SHP77 treated with DMSO at 0.1 percent for 48 hours (cell line): ENCODE measurements around the gene SPECC1.
"Not testable (repeated sequence)": the region's sequence is repeated elsewhere in the genome, so short reads cannot be mapped to it uniquely, and the experiment has no call there.

Source experiments
- DNase-seq: peaks from one replicate; lab custom pipeline; 2025; lab: John Stamatoyannopoulos, UW

SPECC1 gene

DNA sequence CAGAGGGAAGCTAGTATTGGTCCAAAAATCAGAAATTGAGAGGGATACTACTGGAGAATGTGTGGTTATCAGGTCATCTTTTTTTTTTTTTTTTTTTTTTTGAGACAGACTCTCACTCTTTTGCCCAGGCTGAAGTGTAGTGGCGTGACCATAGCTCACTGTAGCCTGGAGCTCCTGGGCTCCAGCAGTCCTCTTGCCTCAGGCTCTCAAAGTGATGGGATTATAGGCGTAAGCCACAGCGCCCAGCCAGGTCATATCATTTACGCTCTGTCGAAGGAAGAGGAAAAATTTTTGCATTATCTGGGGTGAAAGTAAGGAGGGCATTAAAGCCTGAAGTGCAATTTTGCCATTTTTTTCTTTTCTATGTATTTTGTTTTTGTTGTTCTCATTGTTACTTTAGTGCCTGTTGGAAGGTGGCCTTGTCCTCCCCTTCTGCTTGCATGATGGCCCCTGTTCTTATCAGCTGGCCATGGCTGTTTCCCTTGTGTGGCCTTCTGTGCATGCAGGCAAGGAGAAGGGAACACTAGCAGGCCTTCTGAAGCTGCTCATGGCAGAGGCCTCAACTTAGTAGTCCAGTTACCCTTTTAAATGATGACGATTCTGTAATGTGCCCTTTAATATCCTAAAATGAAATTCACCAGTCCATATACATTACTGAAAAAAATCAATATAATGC is 118.3 kb downstream of the SPECC1 start:
- no peak for DNase-seq

DNA sequence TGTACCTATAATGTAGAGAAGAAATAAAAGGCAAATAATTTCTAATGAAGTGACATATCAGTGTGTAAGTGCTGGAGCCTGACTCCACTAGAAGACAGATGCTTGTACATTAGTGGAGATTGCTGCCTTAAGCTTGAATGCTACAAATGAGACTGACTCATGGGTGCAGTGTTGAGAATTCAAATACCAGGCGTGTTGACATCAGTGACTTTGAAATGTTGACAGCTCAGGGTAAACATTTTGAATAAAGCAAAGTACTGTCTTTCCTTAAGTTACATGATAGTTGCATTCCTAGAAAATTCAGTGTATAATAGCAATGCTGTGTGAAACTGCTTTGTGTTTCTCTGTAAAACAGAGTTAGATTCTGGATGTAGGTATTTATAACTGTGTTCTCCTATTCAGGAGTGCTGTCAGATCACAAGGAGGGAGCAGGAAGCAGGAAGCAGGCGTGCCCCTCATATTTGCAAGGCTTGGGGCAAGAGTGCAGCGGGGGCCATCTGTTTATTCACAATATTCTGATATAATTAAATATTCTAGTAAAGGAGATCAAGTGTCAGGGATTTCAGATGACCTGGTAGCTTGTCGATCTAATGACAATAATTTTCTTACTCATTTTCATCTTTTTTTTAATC is 119.0 kb downstream of the SPECC1 start:
- DNase-seq, result no peak

DNA sequence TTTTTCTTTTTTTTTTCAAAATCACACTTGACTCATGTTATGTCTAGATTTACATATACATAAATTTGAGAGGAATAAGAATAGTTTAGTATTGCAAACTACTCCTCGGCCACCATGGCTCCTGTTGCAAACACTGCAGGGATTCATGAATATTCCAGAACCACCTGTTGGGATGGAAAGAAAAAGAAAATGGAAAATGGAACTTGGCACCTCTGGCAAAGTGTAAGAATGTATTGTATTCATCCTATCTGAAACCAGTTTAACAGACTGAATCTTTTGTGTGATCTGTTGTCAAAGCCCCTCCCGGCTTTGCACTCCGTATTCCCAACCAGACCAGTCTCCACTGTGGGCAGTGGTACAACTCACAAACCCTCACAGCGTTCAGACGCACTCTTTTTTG is 124.4 kb downstream of the SPECC1 start:
- DNase-seq, result no peak

DNA sequence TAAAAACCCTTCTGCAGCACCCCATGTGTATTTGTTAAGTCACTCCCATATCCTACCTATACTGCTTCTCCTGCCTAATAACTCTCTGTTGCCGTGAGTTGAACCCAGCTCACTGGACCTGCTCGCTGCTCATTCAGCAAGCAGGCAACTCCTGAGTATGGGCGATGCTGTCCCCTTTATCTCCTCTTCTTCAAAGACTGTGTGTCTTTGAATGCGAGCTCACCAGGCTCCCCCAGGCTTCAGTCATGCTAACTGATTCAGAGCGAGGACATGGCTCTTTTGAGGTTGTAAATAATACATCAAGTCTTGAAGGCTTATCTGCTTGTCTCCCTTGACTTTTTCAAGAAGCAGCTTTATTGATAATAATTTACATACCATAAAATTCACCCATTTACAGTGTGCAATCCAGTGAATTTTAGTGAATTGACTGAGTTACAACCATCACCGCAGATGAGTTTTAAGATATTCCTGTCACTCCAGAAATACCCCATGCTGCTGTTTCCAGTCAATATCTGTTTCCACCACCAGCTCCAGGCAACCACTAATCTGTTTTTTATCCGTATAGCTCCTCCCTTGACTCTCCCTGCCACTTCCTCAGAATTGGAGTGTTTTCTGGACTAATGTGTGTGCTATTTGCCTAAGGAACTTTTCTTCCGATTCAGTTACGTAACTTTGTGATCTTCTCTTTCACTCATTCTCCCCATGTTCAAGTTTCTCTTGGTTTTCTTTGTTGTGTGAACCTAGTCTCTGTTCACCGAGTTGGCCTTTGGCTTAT is 132.2 kb downstream of the SPECC1 start:
- DNase-seq, result no peak

DNA sequence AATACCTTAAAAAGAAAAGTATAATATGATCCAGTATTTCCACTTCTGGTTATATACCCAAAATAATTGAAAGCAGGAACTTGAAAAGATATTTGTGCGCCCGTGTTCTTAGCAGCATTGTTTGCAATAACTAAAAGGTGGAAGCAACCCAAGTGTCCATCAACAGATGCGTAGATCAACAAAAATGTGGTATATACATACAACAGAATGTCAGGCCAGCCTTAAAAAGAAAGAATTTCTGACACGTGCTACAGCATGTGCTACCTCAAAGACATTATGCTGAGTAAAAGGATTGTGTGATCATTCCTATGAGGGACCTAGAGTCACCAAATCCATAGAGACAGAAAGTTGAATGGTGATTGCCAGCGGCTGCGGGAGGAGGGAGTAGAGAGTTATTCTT is 133.1 kb downstream of the SPECC1 start:
- no peak for DNase-seq

DNA sequence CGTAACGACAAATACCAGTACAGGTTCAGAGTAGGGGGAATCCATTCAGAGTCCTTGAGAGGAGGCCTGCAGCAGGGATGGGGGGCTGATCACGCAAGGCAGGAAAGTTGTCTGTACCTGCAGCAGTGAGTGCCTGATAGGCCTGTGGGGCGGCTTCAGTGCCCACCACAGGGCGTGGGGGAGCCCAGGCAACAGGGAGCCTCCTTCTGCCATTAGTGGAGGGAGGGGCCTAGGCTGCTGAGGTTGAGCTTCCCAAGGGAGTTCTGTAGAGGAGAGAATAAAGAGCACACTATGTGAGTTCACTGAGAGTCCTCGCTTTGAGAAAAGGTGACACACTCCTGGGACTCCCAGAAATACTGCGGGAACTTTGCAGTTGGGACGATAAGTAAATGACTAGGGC is 134.6 kb downstream of the SPECC1 start:
- DNase-seq, result no peak

DNA sequence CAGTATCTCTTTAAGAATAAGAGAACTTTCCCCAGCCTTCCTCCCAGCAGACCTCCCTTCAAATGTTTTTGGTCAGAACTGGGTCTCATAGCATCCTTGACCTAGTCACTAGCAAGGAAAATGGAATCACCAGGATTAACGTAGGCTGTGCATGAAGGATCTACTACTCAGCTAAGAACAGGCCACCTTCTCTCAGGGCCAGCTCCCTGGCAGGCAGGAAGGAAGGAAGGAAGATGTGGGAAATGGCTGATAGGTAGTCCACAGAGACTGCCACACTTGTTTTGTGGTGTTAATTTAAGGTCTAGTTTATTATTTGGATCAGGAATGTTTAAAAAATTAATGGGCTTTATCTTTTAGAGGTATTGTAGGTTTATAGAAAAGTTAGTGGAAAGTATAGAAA is 136.4 kb downstream of the SPECC1 start:
- no peak for DNase-seq

DNA sequence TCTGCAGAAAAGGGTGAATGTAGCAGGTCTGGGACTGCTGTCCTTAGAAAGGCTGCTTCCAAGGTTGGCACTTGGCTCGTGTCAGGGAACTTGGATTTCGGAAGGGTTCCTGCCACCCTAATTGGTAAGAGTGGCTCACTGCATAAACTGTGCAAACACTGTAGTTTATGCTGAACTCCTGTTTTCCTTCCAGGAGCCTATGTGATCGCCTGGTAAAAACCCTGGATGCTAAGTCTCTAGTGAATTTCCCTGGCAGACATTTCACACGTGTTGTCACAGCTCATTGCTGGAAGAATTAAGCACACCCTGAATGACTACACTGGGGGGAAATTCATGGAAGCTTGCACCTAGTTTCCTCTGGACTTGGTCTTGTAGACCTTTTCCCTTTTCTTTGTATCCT is 140.1 kb downstream of the SPECC1 start:
- DNase-seq, result no peak

DNA sequence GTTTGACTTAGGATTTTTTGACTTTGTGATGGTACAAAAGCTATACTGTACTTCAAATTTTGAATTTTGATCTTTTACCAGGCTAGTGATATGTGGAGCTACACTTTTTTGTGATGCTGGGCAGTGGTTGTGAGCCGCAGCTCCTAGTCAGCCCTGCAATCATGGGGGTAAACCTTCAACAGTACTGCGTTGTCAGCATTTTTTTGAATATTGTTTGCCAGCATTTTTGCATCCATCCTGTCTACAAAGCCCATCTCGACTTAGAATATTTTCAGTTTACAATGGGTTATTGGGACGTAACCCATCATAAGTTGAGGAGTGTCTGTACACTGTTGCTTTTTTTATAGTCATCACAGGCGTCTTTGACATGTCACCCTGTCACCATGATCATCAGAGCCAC is 142.0 kb downstream of the SPECC1 start:
- DNase-seq, result no peak

DNA sequence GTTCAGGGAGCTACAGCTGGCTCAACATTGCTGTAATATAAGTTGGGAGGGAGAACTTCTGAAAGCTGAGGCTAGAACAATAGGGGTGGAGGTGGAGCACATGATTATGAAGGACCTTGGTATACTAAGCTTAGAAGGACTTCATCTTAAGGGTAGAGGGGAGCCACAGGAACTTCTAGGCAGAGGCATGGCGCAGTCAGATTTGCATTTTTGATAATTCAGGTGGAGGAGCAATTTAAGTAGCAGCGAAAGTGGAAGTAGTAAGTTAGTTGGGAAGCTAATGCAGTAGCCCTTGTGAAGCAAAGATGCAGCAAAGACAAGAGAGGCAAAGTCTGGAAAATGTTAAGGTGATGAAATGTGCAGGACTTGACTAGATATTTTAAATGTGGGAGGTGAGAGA is 144.1 kb downstream of the SPECC1 start:
- DNase-seq, result no peak

DNA sequence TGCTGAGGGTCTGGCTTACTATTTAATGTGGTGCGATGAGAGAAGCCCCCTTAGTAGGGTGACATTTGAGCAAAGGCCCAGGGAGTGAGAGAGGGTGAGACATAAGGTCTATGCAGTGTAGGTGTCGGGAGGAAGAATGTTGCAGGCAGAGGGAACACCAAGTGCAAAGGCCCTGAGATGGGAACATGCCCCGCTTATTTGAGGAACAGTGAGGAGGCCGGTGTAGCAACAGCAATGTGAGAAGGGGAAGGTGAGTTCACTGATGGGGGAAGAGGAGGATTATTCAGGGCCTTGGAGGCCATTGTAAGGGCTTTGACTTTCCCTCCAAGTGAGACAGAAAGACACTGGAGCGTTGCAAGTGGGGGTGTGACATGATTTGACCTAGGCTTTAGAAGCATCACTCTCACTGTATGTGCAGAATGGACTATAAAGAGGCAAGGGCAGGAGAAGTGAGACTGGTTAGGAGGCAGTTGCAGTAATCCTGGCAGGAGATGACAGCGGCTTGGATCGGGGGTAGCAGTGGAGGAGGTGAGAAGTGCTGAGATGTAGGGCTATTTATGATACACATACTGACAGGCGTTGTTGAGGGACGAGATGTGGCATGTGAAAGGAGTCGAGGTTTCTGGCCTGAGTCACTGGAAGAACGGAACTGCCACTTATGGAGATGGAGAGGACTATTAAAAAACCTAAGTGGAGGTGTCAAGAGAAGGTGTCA is 145.3 kb downstream of the SPECC1 start:
- no peak for DNase-seq

DNA sequence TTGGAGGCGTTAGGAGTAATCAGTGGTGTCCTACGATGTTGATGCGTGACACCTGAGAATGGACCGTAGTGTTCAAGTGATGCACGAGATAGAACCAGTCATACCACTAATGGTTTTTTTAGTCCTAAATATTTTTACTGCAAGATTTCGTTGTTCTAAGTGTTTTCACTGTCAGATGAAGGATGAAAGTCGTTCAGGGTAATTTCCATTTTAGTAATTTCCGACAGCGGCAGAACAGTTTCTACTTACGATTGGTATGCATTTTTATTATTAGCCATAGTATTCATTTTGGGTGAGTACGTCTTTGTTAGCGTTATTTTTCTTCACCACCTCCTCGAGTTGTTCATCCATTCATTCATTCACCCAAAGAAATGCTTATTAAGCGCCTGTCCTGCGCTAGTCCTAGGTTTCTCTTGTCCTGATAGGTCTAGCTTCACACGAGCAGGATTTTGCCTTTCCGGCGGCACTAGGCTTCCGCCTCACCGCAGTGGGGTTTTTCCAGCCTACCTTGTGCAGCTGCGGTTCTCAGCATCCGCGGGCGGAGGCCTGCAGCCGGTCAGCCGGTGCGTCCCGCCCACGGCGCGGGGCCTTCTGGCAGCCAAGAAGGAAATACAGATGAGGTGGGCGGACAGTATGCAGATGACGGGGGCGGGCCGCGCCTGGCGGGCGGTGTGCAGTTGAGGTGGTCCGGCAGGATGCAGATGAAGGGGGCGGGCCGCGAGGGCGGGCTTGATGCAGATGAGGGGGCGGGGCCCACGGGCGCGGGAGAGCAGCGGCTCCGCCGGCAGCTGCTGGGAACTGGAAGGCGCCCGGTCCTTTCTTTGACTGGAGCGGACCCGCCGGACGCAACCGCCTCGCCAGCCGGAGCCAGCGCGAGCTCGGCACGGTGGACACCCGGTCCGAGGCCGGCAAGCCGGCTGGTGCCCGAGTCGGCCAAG is 146.4 kb downstream of the SPECC1 start:
- peak; percentile 99 for DNase-seq

DNA sequence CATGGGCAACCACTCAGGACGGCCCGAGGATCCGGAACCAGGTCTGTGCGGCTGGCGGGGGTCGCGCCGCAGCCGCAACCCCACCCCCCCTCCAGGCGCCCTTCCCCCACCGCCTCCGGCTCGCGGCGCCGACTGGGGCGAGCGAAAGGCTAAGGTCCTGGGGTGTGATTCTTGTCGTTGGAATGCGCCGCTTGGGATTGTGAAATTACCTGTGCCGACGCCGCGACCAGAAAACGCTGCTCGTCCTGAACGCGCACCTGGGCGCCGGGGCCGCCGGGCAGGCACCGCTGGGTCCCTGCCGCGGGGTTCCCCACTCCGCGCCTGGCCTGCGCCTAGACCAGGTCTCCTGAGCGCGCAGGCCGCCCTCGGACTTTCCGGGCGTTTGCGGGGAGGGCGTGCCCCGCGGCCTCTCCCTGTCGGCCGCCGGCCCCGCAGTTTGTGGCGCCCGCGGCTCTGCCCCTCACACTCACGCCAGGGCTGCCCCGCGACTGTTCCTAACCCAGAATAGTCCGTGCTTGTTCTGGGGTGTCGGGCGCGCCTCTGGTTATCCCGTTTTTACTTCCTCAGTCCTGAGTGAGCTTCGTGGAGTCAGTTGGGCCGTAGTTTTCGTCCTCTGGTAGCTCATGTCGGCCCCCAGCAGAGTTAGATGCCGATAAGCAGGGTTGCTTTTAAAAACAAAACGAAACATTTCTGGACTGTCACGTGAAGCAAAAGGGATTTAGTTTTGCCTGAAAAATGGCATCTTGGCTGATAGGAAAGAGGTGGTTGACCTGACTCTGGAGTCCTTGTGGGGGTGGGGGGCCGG is 147.2 kb downstream of the SPECC1 start:
- DNase-seq, result peak; percentile 17

DNA sequence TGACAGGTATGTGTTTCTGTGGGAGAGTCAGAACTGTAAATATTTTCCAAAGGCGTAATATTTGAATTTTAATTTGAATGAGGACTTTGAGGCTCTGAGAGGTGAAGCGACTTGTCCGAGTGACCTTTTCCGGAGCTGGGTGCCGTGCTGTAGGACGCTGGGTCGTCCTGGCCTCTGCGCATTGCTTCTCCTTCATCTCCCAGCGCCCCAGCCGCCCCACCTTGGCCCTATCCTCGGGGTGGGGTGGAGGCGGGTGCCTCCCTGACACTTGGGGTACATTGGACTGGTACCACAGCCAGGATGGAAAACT is 147.8 kb downstream of the SPECC1 start:
- DNase-seq, result no peak

DNA sequence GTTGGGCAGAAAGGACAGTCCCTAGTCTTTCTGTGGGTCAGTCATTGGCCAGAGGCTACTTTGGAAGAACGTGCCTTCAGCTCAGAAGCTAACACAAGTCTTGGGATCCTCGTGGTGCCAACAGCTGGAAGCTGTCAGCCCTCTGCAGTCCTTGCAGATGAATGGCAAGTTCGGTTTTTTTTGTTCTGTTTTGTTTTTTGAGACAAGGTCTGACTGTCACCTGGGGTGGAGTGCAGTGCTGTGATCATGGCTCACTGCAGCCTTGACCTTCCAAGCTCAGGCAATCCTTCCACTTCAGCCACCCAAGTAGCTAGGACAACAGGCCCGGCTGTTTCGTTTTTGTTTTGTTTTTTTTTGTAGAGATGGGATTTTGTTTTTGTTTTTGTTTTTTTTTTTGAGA is 149.4 kb downstream of the SPECC1 start:
- DNase-seq, result no peak

DNA sequence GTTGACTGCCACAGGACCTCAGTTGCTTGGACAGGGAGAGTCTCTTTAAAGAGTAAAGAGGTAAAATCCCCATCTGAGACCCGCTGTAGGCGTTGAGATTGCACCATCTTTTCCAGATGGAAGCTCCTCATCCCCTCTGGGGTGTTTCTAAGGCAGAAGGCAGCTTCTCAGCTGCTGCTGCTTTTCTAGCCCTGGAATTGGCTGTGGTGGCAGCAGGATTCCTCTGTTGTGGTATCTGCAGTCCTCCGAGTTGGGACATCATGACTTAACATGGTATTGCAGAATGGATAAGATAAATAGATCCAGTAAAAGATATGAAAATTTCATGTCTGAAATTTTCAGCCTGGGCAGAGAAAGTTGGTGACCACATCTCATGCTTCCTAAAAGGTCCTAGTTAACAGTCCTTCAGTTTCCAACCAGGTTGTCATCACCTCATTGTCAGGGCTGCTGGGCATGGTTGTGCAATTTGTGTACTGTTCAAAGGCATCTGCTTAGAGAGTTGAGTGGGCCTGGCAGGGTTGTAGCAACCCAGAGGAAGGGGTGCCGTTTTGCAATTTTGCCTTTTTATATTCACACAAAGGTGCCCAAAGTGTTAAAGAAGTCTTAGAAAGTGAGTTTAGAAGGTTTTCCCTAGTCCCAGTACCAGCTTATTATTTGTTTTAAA is 150.4 kb downstream of the SPECC1 start:
- no peak for DNase-seq

DNA sequence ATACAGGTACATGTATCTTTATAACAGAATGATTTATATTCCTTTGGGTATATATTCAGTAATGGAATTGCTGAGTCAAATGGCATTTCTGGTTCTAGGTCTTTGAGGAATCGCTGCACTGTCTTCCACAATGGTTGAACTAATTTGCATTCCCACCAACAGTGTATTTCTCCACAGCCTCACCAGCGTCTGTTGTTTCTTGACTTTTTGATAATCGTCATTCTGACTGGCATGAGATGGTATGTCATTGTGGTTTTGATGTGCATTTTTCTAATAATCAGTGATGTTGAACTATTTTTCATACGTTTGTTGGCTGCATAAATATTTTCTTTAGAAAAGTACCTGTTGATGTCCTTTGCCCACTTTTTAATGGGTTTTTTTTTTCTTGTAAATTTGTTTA is 156.4 kb downstream of the SPECC1 start:
- DNase-seq, result not testable (repeated sequence)

DNA sequence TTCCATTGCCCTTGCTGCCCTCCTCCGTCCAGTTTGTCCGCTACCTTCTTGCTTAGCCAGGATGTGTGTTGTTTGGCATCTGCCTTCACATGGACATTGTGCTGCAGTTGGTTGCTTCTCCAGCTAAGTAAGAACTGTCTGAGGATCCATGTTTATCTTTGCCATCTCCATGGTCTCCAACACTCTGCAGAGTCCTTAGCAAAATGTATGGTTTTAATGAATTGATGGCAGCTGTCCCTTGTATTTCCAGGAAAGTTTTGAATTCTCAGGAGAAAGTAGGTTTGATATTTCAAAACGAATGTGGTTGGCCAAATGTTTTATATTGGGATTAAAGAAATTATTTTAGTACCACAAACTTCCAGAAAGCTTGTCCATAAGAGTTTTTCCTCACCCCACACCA is 160.9 kb downstream of the SPECC1 start:
- no peak for DNase-seq

DNA sequence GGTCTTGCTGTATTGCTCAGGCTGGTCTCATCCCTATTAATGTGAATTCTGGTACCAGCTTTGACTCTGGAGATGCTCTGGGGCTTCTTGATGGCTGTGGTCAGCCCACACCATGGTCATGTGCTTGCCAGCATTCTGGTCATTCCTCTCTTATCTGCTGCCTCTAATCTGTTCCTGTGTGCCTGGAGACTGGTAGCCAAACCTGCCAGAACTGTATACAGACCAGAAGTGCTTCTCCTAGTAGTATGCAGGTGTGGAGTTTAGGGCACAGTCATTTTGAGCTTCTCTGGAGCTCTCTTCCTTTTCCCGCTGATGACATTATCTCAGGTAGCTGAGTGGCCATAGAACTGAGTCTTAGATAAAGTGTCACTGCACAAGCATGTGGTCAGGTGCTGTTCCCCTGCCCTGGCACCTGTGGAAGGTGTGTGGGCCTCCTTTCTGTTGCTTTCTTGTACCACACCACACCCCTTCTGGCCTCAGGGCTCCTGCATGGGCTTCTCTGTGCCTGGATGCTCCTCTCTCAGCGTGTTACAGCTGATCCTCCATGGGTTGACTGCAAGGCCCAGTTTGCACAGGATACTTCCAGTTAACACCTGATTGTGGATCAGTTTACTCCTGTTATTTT is 162.7 kb downstream of the SPECC1 start:
- DNase-seq, result no peak

DNA sequence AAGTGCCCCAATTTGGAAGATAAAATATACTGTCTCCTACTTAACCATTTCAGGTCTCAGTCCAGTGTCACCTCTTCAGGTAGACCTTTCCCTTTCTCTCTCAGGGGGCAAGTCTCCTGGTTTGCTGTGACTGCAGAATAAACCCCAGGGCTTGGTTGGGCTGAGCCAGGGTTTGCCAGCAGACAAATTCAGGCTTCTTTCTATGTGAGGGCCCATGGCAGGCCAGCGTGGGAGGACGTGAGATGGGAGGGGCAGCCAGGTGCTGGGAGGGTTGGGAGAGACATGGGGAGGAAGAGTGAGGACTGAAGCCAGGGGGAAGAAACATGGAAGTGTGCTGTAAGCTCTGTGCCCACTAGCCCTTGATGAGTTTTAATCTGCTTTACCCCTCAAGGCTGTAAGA is 163.2 kb downstream of the SPECC1 start:
- no peak for DNase-seq
